CMK (cell line): ENCODE results near the gene ZNF697.

Source experiments
- DNase-seq: peaks from one replicate; pipeline ENCODE4 v3.0.0-alpha.2; 2010; ENCODE audit warnings: low read depth

The ZNF697 gene

DNA sequence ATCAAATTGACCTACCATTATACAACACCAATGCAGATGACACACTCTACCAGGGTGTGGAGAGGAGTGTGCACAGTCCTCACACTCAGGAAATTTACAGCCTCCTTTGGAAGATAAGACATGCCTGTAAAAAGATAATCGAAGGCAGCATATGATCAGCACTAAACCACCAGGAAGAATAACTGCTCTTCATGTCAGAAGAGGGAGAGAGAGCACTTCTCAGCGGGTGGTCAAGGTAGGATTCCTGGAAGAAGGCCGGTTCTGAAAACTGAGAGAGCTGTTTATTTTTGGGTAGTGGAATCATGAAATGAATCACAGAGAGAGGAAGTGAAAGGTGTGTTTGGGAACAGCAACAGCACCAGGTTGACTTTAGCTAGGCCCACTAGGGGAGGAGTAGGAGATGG, 14.0 kb upstream of the ZNF697 start:
- DNase-seq: no peak

- no peak for DNase-seq
Observed at GRCh38 chr1:119660253-119661083, 12.4 kb upstream of the ZNF697 start.

GRCh38 chr1:119659628-119660027, 11.6 kb upstream of the ZNF697 start:
- DNase-seq: no peak

GRCh38 chr1:119656410-119656955, 8.4 kb upstream of the ZNF697 start:
- DNase-seq: no peak

DNA sequence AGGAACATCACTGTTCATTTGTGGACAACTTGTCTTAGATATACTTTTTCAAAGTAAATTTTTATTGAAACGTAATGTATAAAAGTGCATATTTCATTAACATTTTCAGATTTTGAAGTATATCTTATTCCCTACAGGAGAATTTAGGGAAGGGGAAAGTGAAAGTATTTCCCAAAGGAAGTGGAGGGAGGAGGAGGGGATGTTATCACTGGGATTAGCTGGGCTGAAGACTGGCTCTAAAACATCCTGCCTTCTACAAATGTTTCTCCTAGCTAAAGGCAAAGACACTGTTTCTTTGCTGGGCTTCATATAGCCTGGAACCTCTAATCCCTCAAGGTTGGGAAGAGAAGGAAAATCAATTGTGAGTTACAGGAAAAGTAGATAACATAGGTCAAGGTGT, 7.1 kb upstream of the ZNF697 start:
- DNase-seq: no peak

- DNase-seq: no peak
Observed at GRCh38 chr1:119653839-119654170, 5.7 kb upstream of the ZNF697 start.

DNA sequence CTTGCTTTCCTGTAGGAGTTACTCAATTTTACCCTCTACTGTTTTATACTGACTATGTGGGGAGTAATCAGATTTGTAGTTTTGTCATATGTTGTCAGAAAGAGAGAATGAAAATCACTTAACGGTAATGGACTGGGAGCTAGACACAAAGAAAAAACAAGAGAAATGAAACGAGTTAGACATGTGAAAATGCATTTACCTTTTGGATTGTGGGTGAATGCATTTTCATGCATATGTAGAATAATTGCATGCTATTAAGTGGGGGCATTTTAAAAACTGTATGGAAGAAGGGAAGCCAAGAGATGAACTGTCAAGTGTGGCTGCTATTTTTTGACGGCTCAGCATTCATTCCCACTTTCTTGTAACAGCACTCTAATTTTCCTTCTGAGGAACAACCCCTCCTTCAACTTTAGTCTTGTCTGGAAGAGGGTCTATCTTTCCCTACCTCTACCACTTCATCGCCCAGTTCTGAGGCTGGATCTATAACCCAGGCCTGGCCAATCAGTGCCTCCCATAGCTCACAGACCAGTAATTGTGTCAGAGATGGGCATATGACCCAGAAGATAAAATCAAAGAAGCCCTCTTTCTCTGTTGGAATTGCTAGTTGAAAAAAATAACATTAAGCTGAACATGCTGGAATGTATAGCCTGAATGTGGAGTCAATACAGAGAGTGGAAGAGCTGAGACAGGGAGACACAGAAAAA, 5.2 kb upstream of the ZNF697 start:
- DNase-seq: no peak

GRCh38 chr1:119652587-119652986, 4.5 kb upstream of the ZNF697 start:
- DNase-seq: no peak

DNA sequence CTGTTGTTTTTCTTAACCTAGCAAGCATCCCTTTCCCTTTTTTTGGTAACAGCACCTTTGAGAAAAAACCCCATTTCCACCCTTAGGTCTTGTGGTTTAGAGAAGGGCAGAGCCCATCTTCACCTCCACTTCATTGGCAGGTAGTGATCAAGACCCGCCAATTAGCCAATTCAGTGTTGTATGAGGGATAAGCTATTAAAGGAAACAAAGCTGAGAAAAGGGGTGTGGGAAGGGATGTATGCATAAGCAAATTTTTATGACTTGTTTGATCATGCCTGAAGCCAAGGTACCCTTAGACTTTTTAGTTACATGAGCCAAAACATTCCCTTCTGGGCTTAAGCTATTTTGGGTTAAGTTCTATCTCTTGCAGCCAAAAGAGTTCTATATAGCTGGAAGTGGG, 3.6 kb upstream of the ZNF697 start:
- DNase-seq: no peak

DNA sequence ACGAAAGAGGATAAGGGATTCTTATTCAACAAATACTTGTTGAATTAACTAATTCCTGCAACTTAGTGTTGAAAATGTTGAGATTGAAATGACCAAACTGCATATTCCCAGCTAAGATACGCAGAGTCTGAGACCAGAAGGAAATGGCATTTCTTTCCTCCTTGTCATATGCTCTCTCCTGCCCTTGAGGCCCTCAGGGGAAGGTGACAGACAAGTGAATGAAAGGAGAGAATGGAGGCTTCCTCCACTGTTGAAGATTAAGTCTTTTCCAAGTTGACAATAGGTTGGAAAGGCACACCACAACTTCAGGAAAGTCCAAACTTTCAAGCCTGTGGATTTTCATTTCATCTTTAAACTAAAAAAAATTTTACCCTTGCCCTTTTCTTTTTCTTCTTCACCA, 3.1 kb upstream of the ZNF697 start:
- no peak for DNase-seq

DNA sequence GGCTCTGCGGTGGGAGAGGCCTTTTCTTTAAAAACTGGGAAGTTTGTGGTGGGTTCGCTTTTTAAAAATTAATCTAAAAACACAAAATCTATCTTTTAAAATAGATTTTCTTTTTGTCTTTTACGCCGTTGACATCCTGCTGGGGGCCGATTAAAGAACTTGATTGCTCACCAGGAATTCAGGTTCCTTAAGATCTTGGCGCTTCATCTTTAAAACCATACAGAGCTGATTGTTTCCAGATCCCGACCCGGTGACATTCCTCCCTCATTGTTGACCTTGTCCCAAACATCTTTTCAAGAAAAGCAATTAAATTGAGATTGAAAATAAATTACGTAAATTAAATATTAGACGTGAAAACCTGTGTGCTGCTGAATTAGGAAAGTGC, 546 bp upstream of the ZNF697 start:
- DNase-seq: no peak

DNA sequence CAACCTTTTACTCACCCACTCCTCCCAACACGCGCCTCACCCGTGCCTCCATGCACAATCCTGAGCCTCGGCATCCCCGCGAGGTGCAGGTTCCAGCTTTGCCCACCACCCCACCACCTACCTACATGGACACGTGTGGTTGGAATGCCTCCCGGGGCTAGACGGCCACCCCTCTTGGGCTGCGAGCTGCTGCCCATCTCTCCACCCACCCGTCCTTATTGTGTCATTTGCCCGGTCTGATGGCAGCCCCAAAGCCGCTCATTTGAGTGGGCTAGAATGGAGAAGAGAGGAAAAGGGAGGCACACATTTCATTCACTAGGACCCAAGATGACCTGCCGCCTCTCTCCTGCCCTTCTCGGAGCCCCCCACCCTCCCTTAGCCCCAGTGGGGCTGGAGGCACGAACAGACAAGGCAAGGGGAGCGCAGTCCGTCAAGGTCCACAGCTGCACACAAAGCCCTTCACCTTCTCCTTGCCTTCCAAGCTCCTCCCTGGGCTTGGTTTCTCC, 785 bp downstream of the ZNF697 start:
- DNase-seq: no peak

DNA sequence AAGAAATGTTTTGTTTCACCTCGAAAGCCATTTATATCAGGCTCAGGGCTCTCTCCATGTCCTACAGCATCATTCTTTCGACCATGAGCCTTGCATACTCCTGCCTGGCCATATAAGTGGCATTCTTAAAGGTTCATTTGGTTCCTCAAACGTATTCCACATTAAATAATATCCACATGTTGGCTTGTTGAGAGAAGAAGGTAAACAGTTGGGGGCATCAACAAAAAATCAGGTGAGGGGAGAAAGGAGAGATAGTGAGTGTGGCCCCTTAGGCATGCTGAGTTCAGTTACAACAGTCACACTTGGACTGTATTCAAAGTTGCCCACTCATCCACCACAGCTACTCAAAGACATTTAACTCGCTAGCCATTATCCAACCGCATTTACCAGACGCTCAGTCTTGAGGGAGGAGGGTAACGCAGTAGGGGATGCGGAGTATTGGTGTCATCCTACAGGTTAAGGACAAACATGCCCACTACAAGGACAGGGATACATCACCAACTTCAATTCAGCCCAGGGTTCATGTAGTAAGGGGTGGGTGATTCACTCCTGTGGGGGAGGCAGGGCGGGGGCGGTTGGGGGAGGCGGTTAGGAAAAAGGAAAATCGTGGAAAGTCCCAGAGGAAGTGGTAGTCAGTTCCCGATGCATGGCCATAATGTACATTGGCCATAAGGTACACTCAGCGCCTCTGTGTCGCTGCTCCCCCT, 1.4 kb downstream of the ZNF697 start:
- no peak for DNase-seq

DNA sequence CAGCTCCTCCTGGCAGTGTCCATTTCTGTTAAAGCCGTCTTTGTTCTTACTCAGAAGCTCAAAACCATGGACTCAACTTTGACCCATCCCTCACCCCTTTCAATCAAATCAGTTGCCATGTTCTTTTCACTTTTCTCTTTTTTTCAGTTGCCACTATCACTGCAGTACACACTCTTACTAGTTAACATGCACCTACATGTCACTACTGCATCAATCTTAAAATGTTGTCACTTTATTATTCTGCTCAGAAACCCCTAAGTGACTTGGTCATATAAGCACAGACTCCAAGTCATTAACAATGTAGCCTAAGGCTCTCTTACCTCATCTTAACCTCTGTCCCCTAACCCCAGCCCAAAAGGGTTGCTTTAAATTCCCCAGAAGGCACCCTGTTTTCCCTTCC, 9.0 kb downstream of the ZNF697 start:
- DNase-seq: no peak

- DNase-seq: no peak
Observed at GRCh38 chr1:119637710-119638109, 10.4 kb downstream of the ZNF697 start.

DNA sequence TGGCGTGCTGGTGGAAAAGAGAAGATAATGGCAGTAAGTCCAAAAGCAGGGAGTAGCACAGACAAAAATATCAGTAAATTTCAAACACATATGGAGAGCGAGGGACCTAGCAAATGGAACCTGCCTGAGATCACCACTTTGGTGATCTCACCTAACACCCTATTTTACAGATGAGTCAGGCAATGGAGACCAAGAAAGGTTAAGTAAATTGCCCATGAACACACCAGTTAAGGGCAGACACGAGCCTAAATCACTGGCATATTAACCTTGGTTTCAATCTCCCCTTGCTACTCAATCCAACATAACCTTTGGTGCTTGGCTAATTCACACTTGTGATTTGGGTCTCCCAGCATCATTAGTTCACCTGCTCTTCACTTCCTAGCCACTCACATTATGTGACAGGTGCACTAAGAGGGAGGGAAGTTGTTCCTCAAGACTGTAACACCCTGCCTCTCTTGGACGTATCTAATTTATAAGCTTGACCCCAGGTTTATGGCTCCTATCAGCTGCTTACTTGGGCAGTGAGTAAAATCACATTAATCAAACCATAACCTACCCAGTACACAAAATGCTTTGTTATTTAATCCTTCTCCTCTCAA, 11.5 kb downstream of the ZNF697 start:
- DNase-seq: no peak

GRCh38 chr1:119635811-119636390, 12.2 kb downstream of the ZNF697 start:
- DNase-seq: no peak

- no peak for DNase-seq
Observed at GRCh38 chr1:119634016-119634415, 14.1 kb downstream of the ZNF697 start.

DNA sequence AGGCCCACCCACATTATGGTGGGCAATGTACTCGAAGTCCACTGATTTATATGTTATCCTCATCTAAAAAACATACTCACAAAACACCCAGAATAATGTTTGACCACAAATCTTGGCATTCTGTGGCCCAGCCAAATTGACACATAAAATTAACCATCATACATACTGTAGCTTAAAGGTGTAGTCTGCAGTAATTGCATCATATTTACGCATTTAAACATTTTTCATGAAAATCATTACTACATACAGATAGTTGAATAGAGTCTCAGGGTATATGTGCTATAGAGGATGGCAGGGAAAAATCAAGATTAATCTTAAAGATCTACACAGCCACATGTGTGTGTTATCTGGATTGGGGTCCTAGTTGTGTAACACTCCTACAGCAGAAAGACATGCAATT, 14.5 kb downstream of the ZNF697 start:
- DNase-seq: no peak

- DNase-seq: no peak
Observed at GRCh38 chr1:119632841-119633240, 15.2 kb downstream of the ZNF697 start.

GRCh38 chr1:119632103-119632490, 16.0 kb downstream of the ZNF697 start:
- no peak for DNase-seq
